K562 (cell line): ENCODE measurements around the gene OBSCN. TPM values are rescaled to one million over a fixed set of nuclear protein-coding genes. Genes with fewer than 3 reads are reported as not detected.

Source experiments
- CBX3 ChIP-seq, 2 experiments: IDR thresholded peaks; 1 replicate in 1 of 2; 2 replicates in 1 of 2; pipeline ENCODE4 v1.6.1; 2012; ENCODE audit warnings: inconsistent platforms in 2 of 2, low read length in 2 of 2, borderline replicate concordance in 1 of 2, control low read depth in 1 of 2
- DNMT1 ChIP-seq: fragments of 450-650 bp; IDR thresholded peaks from 2 replicates; pipeline ENCODE4 v1.6.1; 2016; ENCODE audit warnings: antibody characterized with exemption, mild to moderate bottlenecking
- GABPB2 ChIP-seq: fragments of 250-450 bp; sonication (Bioruptor Pico); conservative IDR thresholded peaks from 2 replicates; pipeline ENCODE4 v1.5.1; 2021; ENCODE audit warnings: mild to moderate bottlenecking
- MCM2 ChIP-seq: fragments of 450-650 bp; IDR thresholded peaks from 2 replicates; pipeline ENCODE4 v1.6.1; 2017; ENCODE audit warnings: low read depth, mild to moderate bottlenecking
- NFRKB ChIP-seq: fragments of 450-650 bp; IDR thresholded peaks from 2 replicates; pipeline ENCODE4 v1.6.1; 2016; ENCODE audit warnings: low read depth
- PATZ1 ChIP-seq: fragments of 250-450 bp; sonication (Bioruptor Pico); IDR thresholded peaks from 2 replicates; pipeline ENCODE4 v1.5.0; 2020; ENCODE audit warnings: mild to moderate bottlenecking, borderline replicate concordance
- SMC3 ChIP-seq: conservative IDR thresholded peaks from 2 replicates; pipeline ENCODE4 v1.6.1; 2011; ENCODE audit warnings: low read depth, low read length, improper control_type of control experiment; ENCODE audit not compliant: insufficient read depth
- SNAPC5 ChIP-seq: fragments of 250-450 bp; sonication (Bioruptor Pico); IDR thresholded peaks from 2 replicates; pipeline ENCODE4 v1.8.0; 2021; ENCODE audit warnings: moderate library complexity, mild to moderate bottlenecking, inconsistent platforms
- TAF7 ChIP-seq: fragments of 450-650 bp; IDR thresholded peaks from 2 replicates; pipeline ENCODE4 v1.6.1; 2016; ENCODE audit warnings: missing genetic modification characterization, missing compliant biosample characterization
- TRIM24 ChIP-seq, 2 experiments: fragments of 450-650 bp; IDR thresholded peaks; 2 replicates each; pipeline ENCODE4 v1.6.1; 2016
- ZKSCAN8 ChIP-seq: fragments of 200-800 bp; sonication (Bioruptor generic); IDR thresholded peaks from 2 replicates; pipeline ENCODE4 v1.6.1; 2016; ENCODE audit warnings: missing genetic modification characterization, missing compliant biosample characterization
- ZNF23 ChIP-seq: fragments of 250-450 bp; sonication (Bioruptor Pico); IDR thresholded peaks from 2 replicates; pipeline ENCODE4 v1.4.0; 2020; ENCODE audit warnings: mild to moderate bottlenecking
- ZNF589 ChIP-seq: fragments of 200-800 bp; sonication (Bioruptor generic); IDR thresholded peaks from 2 replicates; pipeline ENCODE4 v1.6.1; 2016; ENCODE audit warnings: low read depth, missing genetic modification characterization, missing compliant biosample characterization
- ZNF696 ChIP-seq: fragments of 250-450 bp; sonication (Bioruptor Pico); conservative IDR thresholded peaks from 2 replicates; pipeline ENCODE4 v1.4.0; 2020; ENCODE audit warnings: mild to moderate bottlenecking, moderate library complexity
- ZNF76 ChIP-seq: fragments of 250-450 bp; sonication (Bioruptor Pico); IDR thresholded peaks from 2 replicates; pipeline ENCODE4 v1.4.0; 2020; ENCODE audit warnings: mild to moderate bottlenecking, moderate library complexity, borderline replicate concordance
- polyA plus RNA-seq, 8 experiments: library from polyadenylated mRNA; depleted of rRNA in 4 of 8; stranded (reverse) in 5 of 8; unstranded in 3 of 8; fragments of >200 nt; fragmentation: Nextera tagmentation in 2 of 8; fragmentation: Illumina TruSeq in 1 of 8; extraction: Ambion mirVana in 2 of 8; extraction: Trizol in 1 of 8; gene quantifications; 2 replicates each; pipeline versions ENCODE4 v1.2.1 to v1.2.3, GENCODE V29; 2011 to 2014; ENCODE audit warnings: inconsistent platforms in 1 of 8, missing spikeins in 1 of 8
- total RNA-seq, 7 experiments: library from RNA; depleted of rRNA in 6 of 7; stranded (reverse); fragments of >200 nt in 6 of 7; fragmentation: Illumina TruSeq in 2 of 7; extraction: Trizol in 2 of 7; gene quantifications; 2 replicates each; pipeline versions ENCODE4 v1.2.1 to v1.2.3, GENCODE V29; 2011 to 2021; ENCODE audit warnings: low replicate concordance in 1 of 7
- TF ChIP-seq, protein P1 (sequence below): fragments of 450-650 bp; IDR thresholded peaks from 2 replicates; pipeline ENCODE4 v1.6.1; 2018; ENCODE audit warnings: mild to moderate bottlenecking, low read depth; ENCODE audit not compliant: partially characterized antibody
- TF ChIP-seq, protein P2 (sequence below): fragments of 250-450 bp; sonication (Bioruptor Pico); IDR thresholded peaks from 2 replicates; pipeline ENCODE4 v1.6.1; 2021; ENCODE audit warnings: mild to moderate bottlenecking
- TF ChIP-seq, protein P3 (sequence below), 3 experiments: IDR thresholded peaks in 2 of 3; conservative IDR thresholded peaks in 1 of 3; 2 replicates each; pipeline ENCODE4 v1.5.1; 2011 to 2012; ENCODE audit warnings: low read length in 3 of 3, mild to moderate bottlenecking in 3 of 3, control low read depth in 2 of 3, improper control_type of control experiment in 1 of 3, inconsistent platforms in 1 of 3, low read depth in 1 of 3, mixed read lengths in 1 of 3, moderate library complexity in 1 of 3; ENCODE audit not compliant: insufficient read depth in 2 of 3
- TF ChIP-seq, protein P4 (sequence below): fragments of 450-650 bp; formaldehyde crosslinking; IDR thresholded peaks from 2 replicates; pipeline ENCODE4 v1.4.0; 2022; ENCODE audit warnings: missing genetic modification characterization

The OBSCN gene
- total and polyA plus RNA-seq, 9 of the 15 experiments (the other 6 are each of a cell fraction or from before 2014, with no cell fraction given), result 0.18 to 19.7 (median 3.6) TPM

DNA sequence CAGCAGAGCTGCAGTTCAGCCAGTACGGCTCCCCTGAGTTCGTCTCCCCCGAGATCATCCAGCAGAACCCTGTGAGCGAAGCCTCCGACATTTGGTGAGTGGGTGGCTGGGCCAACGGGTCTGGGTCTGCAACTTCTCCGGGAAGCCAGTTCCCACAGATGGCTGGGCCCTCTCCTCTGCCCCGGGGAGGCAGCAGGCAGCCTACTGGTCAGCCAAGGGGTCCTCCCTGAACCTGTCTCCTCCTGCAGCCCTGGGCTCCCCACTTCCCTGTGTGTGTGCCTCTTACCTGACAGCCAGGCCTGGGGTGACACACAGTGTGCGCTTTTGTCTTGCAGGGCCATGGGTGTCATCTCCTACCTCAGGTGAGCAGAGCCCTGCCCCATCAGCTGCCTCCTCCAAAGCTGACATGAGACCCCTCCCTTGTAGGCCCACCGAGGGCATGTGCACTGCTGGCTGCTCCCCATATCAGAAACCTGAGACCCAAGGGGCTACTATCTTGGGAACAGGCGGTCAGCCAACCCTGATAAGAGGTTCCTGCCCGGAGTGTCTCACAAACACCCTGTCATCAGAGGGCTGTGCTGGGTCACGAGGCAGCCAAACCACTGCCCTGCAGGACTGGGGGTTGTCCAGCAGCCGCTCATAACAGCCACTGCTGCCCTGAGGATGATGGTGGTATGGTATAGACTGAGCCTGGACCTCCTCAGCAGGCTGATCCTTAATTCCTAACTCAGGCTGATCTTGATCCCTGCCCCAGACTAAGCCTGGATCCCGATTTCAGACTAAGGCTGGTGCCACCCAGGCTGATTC, 161.2 kb downstream of the OBSCN start (continued):
- TF ChIP-seq DNMT1 (no peak), ZNF76 (CRISPR knock-in tag) (peak; percentile 63; the same call in 1 of the 2 replicates), ZKSCAN8 (CRISPR knock-in tag) (peak; percentile 84; the same call in 1 of the 2 replicates), GABPB2 (CRISPR knock-in tag) (no peak), TAF7 (tag) (no peak), PATZ1 (no peak), ZNF23 (CRISPR knock-in tag) (0 out of 2 replicates have a peak, but pooled peaks have one; percentile 28), ZNF696 (CRISPR knock-in tag) (no peak), TRIM24 (IDR thresholded peaks at IDR 0.05) (peak; percentile 84 to 86), ZNF589 (CRISPR knock-in tag) (peak; percentile 65; the same call in 1 of the 2 replicates), NFRKB (peak; percentile 43; the same call in 1 of the 2 replicates), MCM2 (no peak), CBX3 (IDR thresholded peaks at IDR 0.05; ENCODE audit: borderline replicate concordance in 1 of 2, low read length in 2 of 2) (peak in 1 of 2 experiments; percentile 53; a peak in 1 of 3 replicates), SMC3 (0 out of 2 replicates have a peak, but pooled peaks have one; percentile 25), SNAPC5 (CRISPR knock-in tag) (no peak)
- TF ChIP-seq, protein P1, sequence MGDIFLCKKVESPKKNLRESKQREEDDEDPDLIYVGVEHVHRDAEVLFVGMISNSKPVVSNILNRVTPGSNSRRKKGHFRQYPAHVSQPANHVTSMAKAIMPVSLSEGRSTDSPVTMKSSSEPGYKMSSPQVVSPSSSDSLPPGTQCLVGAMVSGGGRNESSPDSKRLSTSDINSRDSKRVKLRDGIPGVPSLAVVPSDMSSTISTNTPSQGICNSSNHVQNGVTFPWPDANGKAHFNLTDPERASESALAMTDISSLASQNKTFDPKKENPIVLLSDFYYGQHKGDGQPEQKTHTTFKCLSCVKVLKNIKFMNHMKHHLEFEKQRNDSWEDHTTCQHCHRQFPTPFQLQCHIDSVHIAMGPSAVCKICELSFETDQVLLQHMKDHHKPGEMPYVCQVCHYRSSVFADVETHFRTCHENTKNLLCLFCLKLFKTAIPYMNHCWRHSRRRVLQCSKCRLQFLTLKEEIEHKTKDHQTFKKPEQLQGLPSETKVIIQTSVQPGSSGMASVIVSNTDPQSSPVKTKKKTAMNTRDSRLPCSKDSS, result no peak
- TF ChIP-seq, protein P2, sequence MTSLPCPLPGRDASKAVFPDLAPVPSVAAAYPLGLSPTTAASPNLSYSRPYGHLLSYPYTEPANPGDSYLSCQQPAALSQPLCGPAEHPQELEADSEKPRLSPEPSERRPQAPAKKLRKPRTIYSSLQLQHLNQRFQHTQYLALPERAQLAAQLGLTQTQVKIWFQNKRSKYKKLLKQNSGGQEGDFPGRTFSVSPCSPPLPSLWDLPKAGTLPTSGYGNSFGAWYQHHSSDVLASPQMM, result no peak
- TF ChIP-seq, protein P3, sequence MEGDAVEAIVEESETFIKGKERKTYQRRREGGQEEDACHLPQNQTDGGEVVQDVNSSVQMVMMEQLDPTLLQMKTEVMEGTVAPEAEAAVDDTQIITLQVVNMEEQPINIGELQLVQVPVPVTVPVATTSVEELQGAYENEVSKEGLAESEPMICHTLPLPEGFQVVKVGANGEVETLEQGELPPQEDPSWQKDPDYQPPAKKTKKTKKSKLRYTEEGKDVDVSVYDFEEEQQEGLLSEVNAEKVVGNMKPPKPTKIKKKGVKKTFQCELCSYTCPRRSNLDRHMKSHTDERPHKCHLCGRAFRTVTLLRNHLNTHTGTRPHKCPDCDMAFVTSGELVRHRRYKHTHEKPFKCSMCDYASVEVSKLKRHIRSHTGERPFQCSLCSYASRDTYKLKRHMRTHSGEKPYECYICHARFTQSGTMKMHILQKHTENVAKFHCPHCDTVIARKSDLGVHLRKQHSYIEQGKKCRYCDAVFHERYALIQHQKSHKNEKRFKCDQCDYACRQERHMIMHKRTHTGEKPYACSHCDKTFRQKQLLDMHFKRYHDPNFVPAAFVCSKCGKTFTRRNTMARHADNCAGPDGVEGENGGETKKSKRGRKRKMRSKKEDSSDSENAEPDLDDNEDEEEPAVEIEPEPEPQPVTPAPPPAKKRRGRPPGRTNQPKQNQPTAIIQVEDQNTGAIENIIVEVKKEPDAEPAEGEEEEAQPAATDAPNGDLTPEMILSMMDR (IDR thresholded peaks at IDR 0.05 in 2 of 3, conservative IDR thresholded peaks at IDR 0.05 in 1 of 3; ENCODE audit: insufficient read depth in 2 of 3, low read depth in 1 of 3, low read length in 3 of 3), result 0 out of 6 replicates have a peak, but pooled peaks of 1 of the 3 experiments have one; percentile 4
- TF ChIP-seq, protein P4, sequence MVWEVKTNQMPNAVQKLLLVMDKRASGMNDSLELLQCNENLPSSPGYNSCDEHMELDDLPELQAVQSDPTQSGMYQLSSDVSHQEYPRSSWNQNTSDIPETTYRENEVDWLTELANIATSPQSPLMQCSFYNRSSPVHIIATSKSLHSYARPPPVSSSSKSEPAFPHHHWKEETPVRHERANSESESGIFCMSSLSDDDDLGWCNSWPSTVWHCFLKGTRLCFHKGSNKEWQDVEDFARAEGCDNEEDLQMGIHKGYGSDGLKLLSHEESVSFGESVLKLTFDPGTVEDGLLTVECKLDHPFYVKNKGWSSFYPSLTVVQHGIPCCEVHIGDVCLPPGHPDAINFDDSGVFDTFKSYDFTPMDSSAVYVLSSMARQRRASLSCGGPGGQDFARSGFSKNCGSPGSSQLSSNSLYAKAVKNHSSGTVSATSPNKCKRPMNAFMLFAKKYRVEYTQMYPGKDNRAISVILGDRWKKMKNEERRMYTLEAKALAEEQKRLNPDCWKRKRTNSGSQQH (CRISPR knock-in tag), result 0 out of 2 replicates have a peak, but pooled peaks have one; percentile 7
